SIG-M5 treated with dmso at 0.1 percent for 504 hours (cell line): Measurements from ENCODE around the gene LGSN.
"Not testable (repeated sequence)": the region's sequence is repeated elsewhere in the genome, so short reads cannot be mapped to it uniquely, and the experiment has no call there.

Experiments
- DNase-seq: peaks from one replicate; lab custom pipeline; 2025; ENCODE audit not compliant: unreplicated experiment; lab: John Stamatoyannopoulos, UW

The LGSN gene

GRCh38 chr6:63246581-63246980 lies 73.2 kb downstream of the LGSN start:
- DNase-seq, result no peak

- no peak for DNase-seq
Measured at GRCh38 chr6:63245909-63246308, 73.9 kb downstream of the LGSN start.

- DNase-seq, result no peak
Measured at GRCh38 chr6:63245420-63245819, 74.4 kb downstream of the LGSN start.

DNA sequence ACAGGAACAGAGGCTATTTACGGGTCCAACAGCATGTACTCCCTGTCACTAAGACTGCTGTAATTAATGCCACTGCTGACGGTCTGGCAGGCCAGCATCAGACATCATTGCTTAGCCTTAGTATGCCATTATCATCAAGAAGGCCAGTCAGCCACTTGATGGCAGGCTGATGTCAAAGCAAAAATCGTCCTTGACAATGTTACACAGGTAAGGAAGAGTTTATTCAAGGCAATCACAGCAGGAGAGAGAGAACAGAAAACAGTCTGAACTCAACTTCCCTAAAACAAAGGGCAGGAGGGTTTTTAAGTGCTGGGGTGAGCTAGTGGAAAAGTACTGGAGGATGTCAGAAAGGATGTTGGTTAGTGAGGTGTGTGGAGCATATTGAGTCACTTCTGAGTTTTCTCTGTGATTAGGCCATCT lies 83.4 kb downstream of the LGSN start:
- DNase-seq, result peak; percentile 24

- not testable (repeated sequence) for DNase-seq
Measured at GRCh38 chr6:63230511-63230910, 89.3 kb downstream of the LGSN start.

DNA sequence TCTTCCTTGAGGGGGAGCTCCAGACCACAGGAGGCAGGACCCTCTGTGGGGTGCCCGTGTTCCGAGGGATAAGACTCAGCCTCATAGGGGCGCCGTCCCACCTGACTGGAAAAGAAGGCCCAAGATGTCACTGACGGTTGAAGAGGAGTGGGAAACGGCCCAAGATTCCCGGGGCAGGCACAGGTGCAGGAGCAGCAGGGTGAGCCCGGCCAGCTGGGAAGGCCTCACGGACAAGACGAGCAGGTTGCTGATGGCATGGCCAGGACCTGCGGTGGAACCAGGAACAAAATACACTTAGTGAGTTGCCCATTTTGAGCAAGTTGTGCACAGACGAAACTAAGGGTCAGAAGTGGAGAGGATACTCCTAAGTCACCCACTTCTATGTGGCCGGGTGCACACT lies 89.8 kb downstream of the LGSN start:
- DNase-seq, result not testable (repeated sequence)

GRCh38 chr6:63227928-63228894 lies 91.6 kb downstream of the LGSN start:
- DNase-seq, result not testable (repeated sequence)

GRCh38 chr6:63225987-63226386 lies 93.8 kb downstream of the LGSN start:
- not testable (repeated sequence) for DNase-seq
